NB4 (cell line): ENCODE results near the gene TNIP3.

Source experiments
- DNase-seq: peaks from one replicate; pipeline ENCODE4 v3.0.0; 2010; ENCODE audit warnings: low read depth
- H3K4me3 ChIP-seq: one replicate; pipeline ENCODE4 v1.5.1; 2011; ENCODE audit warnings: mild to moderate bottlenecking, low read depth, low read length, moderate library complexity
- CTCF ChIP-seq: IDR thresholded peaks from one replicate; pipeline ENCODE4 v1.5.1; 2012; ENCODE audit warnings: low read depth, low read length
- MYC ChIP-seq: IDR thresholded peaks from 2 replicates; pipeline ENCODE4 v1.6.1; 2011; ENCODE audit warnings: low read depth, low read length
- POLR2A ChIP-seq: IDR thresholded peaks from 2 replicates; pipeline ENCODE4 v1.6.1; 2011; ENCODE audit warnings: mild to moderate bottlenecking; ENCODE audit not compliant: insufficient read length; ENCODE audit errors: extremely low read depth
- TF ChIP-seq, protein P1 (sequence below): IDR thresholded peaks from 2 replicates; pipeline ENCODE4 v1.6.1; 2011; ENCODE audit warnings: low read depth, low read length

Gene TNIP3

GRCh38 chr4:121168446-121169281 is 4.5 kb upstream of the TNIP3 start:
- peak; percentile 12 for DNase-seq
- TF ChIP-seq MYC (no peak), POLR2A (no peak), CTCF (no peak)
- TF ChIP-seq, protein P1, sequence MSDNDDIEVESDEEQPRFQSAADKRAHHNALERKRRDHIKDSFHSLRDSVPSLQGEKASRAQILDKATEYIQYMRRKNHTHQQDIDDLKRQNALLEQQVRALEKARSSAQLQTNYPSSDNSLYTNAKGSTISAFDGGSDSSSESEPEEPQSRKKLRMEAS: no peak
- H3K4me3 ChIP-seq: no peak overlapping the region

GRCh38 chr4:121166976-121167375 is 2.9 kb upstream of the TNIP3 start:
- H3K4me3 ChIP-seq: no peak overlapping the region
- TF ChIP-seq MYC: no peak
- TF ChIP-seq, protein P1: no peak
- no peak for DNase-seq

DNA sequence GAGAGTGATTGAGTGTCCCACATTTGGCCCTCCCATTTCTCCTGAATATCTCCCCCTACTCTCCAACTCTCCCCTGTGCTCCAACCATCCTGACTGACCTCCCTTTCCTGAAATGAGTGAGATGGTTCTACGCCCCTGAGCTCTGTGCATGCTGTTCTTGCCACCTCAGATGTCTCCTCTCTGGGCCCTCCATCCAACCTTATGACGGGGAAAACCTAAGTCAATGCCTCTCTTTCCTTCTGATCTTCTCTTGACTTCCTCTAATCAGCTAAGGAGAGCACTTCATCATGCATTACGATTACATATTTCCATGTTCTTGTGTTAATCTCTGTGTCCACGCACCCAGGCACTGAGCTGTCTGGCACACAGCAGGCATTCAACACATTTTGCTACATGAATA is 1.1 kb upstream of the TNIP3 start:
- TF ChIP-seq POLR2A (no peak), MYC (no peak), CTCF (no peak)
- TF ChIP-seq, protein P1: no peak
- H3K4me3 ChIP-seq: no peak overlapping the region
- no peak for DNase-seq

DNA sequence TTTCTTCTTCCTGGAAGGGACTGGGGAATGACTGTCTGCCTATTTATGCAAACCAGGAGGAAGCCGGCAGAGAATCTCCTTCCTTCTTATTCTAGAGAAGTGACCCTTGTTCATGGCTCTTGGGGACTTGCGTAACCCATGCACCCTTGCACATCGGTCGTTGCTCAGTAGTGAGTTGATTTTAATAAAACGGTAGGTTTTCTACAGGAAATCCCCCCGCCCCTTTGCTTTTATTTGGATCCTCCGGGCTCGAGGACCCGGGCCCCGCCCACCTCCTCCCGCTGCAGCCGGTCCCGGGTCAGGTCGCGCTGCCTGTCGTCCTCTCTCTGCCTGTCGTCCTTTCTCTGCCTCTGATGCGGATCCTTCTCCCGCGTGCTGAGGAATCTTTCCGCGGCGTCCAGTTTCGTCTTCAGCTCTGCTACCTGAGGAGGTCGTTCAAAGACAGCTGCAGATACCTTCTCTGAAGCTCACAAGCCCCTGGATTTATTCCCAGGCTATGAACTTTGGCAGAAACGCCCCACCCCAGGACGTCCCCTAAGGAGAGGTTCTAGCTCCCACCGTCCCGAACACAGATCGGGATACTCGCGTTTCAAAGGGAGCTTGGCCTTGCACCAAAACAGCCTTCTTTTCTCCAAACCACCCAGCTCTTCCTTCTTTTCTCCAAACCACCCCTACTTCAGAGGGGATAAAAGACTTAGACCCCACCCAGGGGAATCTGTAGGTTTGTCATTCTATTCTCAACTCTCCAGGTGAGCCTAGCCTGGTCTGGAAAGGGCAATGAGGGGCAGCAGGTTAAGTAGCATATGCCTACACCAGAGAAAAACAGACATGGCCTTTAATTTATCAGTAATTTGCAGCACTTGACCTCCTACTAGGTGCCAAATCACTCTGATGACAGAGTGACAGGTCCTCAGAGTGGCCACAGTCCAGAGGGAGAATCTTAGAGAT is 7.0 kb downstream of the TNIP3 start:
- TF ChIP-seq POLR2A: no peak
- TF ChIP-seq, protein P1: no peak
- no peak for TF ChIP-seq CTCF
- H3K4me3 ChIP-seq: peak overlapping the region; percentile 54
- peak; percentile 89 for DNase-seq

DNA sequence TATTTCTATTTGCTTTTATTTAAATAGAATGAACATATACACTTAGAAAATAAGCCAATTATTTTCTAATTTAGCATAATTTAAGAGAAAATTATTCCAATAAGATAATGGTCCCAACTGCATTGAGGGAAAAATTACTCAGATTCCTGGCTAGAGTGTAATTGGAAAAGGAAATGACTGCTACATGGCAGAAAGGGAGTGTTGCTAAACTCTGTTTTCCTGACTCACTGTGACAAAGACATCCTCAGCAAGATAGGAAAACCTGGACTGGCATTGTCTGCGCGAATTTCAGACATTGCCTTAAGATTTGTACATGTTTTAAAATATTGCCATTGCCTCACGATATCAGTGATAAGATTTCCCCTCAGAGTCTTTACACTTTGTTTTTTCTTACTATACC is 8.2 kb downstream of the TNIP3 start:
- DNase-seq: peak; percentile 64
- peak overlapping the region; percentile 54 for H3K4me3 ChIP-seq
- TF ChIP-seq CTCF: no peak
- no peak for TF ChIP-seq MYC
- no peak for TF ChIP-seq POLR2A
- TF ChIP-seq, protein P1: no peak
